Gastroesophageal sphincter (tissue), 3 donors: ENCODE measurements around the gene SLC25A48.

ENCODE experiments used
- EP300 ChIP-seq: sonication (generic); formaldehyde crosslinking; IDR thresholded peaks from one replicate; pipeline ENCODE4 v1.6.1; 2017; ENCODE audit warnings: antibody characterized with exemption, mild to moderate bottlenecking
- POLR2A ChIP-seq, 2 donors: fragments of 450-650 bp; IDR thresholded peaks; one replicate each; pipeline ENCODE4 v1.6.1; 2017; ENCODE audit warnings: antibody characterized with exemption in 2 of 2, mild to moderate bottlenecking in 2 of 2, moderate library complexity in 1 of 2
- TF ChIP-seq, protein P1 (sequence below), 4 experiments: fragments of 200-600 bp in 2 of 4; fragments of 450-650 bp in 2 of 4; sonication (generic) in 1 of 4; IDR thresholded peaks; one replicate each; pipeline ENCODE4 v1.5.1; 2017 to 2019; ENCODE audit warnings: antibody characterized with exemption in 4 of 4, mild to moderate bottlenecking in 2 of 4, moderate library complexity in 2 of 4

- TF ChIP-seq EP300: no peak
- TF ChIP-seq, protein P1, sequence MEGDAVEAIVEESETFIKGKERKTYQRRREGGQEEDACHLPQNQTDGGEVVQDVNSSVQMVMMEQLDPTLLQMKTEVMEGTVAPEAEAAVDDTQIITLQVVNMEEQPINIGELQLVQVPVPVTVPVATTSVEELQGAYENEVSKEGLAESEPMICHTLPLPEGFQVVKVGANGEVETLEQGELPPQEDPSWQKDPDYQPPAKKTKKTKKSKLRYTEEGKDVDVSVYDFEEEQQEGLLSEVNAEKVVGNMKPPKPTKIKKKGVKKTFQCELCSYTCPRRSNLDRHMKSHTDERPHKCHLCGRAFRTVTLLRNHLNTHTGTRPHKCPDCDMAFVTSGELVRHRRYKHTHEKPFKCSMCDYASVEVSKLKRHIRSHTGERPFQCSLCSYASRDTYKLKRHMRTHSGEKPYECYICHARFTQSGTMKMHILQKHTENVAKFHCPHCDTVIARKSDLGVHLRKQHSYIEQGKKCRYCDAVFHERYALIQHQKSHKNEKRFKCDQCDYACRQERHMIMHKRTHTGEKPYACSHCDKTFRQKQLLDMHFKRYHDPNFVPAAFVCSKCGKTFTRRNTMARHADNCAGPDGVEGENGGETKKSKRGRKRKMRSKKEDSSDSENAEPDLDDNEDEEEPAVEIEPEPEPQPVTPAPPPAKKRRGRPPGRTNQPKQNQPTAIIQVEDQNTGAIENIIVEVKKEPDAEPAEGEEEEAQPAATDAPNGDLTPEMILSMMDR (IDR thresholded peaks at IDR 0.05): no peak
- no peak for TF ChIP-seq POLR2A (IDR thresholded peaks at IDR 0.05)
These were observed 20.7 kb upstream of the SLC25A48 start for GRCh38 chr5:135813758-135814157.
